HG03139 (cell line): ENCODE measurements around the gene CCDC87.
"Not testable (repeated sequence)": the region's sequence is repeated elsewhere in the genome, so short reads cannot be mapped to it uniquely, and the experiment has no call there.

Experiments
- ATAC-seq: cut with Tn5 transposase; IDR thresholded peaks from one replicate; pipeline ENCODE4 v1.9.1; 2021; ENCODE audit not compliant: unreplicated experiment

The CCDC87 gene

DNA sequence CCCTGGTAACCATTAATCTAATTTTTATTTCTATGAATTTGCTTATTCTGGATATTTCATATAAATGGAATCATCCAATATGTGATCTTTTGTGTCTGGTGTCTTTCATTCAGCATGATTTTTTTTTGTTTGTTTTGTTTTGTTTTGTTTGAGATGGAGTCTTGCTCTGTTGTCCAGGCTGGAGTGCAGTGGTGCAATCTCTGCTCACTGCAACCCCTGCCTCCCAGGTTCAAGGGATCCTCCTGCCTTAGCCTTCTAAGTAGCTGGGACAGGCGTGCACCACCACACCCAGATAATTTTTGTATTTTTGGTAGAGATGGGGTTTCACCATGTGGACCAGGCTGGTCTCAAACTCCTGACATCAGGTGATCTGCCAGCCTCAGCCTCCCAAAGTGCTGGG lies 7.4 kb downstream of the CCDC87 start:
- not testable (repeated sequence) for ATAC-seq

DNA sequence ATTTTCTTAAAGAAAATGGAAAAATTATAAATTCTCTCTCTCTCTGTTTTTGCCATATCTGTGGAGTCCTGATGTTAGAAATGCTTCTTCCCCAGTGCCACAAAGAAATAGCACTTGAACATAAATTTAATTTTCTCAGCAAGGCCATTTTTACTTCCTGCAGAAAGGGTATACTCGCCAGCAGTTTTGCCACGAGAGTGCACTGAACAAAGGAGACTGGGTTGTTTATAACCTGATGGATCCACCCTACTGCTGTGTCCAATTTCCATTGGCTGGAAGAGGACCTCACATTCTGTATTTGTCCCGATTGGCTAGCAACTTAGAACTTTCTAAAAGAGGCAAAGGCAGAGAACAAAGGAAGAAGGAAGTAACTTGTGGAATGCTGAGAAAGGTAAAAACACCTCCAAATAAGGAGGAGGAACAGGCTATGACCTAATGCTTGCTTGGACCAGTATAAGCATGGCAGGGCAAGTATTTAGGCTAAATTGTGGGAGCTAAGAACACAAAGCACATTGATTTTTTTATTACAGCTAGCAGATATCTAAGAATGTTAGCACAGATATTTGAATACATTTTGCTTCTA lies 10.2 kb downstream of the CCDC87 start:
- not testable (repeated sequence) for ATAC-seq

DNA sequence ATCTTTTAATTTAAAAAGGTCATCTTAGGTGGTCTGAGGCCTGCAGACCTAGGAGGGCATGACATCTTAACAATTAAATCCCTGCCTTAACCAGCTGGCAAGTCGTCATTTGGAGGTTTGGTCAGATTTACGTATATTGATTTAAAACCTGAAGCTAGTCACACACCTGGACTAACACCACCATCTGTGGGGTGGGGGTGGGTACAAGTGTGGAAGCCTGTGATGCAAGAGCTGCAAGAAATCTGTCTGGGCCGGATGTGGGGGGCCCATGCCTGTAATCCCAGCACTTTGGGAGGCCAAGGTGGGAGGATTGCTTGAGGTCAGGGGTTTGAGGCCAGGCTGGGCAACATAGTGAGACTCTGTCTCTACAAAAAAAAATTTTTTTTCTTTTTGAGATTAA lies 11.6 kb downstream of the CCDC87 start:
- no peak for ATAC-seq

DNA sequence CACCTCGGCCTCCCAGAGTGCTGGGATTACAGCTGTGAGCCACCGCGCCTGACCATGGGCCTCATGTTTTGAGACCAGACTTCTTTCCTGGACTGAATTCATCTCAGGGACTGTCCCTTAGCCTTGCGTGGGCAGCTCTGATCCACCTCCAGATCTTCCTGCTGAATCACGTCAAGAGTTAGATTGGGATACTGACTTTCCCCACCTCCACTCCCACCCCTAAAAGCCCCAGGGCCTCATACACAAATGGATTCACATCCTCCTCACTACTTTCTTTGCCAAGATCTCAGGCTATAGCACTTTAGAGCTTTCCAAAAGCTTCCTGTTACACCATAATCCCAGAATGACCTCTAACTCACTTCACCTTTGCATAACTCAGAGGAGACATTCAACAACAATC lies 12.1 kb downstream of the CCDC87 start:
- no peak for ATAC-seq

DNA sequence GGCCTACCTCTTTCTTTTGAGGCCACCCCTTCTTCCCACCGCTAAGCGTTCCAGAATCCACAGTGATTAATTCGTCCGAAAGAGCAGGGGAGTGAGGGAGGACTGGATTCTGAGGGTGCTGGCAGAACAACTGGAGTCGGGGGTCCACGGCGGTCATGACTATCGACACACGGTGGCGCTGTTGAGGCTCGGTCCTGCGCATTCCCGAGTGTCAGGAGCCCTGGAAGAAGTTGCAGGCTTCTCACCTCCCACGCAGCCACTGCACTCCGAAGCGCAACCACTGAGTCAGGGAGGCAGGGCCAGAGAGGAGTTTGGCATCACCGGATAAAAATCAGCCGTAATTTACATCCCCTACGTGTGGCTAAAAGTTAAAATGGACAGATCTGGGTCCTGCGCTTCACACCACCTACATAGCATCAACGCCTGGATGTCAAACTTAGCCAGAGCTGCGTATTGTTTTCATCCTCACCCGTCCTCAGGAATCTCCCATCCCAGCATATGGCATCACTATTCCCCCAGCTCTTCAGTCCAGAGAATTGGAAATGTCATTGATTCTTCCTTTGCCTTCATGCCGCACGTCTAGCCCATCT lies 13.8 kb downstream of the CCDC87 start:
- ATAC-seq: no peak

DNA sequence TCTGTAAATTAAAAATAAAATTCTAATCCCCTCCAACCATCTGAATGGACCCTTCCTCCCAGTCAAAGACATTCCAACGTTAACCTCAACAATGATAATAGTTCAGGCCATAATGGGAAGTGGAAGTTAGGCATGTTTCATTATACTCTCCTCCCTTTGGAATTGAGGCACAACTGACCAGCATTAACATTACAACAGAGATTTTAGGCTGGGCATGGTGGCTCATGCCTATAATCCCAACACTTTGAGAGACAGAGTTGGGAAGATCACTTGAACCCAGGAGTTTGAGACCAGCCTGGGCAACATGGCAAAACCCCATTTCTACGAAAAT lies 22.0 kb downstream of the CCDC87 start:
- ATAC-seq: no peak

DNA sequence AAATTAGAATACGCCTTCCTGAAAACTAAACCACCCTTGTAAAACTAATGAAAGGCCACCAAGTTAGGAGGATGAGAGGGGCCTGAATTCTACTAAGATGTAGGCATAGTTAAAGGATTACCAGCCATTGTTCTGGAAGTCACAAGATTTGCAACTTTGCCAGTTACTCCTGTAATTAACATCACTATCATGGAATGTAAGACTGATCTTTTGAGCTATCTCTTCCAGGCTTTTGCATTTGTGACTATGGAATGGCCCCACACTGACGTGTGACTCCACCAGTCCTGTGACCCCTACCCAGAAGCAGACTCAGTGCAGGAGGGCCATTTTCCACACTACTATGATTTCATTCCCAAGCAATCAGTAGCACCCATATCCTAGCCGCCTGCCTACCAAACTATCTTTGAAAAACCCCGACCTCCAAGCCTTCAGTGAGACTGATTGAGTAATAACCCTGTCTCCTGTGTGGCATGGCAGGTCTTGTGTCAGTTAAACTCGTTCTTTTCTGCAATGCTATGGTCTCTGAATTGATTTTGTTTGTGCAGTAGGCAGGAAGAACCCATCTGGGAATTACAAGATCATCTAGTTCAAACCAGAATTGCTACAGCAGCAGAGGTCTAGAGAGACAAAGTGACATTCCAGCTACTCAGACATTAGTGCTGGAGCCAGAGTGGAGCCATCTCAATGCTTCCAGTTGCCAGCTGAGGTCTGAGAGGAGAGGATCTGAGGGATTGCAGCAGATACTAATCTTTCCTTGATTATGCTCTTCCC lies 22.6 kb downstream of the CCDC87 start:
- ATAC-seq: no peak

DNA sequence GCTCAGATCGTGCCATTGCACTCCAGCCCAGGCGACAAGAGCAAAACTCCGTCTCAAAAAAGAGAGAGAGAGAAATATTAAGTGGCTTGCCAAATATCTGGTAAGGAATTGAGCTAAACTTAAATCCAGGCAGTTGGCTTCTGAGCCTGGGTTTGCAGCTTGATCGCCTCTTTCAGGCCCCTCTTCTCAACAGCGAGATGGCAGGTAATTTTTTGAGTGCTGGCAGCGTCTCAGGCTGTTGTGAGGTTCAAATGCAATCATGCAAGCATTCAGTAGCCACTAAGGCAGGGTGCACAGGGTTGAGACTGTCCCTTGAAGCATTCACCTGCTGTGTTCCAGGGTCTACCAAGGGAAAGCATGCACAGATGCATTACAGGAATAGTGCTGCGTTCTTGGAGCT lies 23.8 kb downstream of the CCDC87 start:
- ATAC-seq: no peak

DNA sequence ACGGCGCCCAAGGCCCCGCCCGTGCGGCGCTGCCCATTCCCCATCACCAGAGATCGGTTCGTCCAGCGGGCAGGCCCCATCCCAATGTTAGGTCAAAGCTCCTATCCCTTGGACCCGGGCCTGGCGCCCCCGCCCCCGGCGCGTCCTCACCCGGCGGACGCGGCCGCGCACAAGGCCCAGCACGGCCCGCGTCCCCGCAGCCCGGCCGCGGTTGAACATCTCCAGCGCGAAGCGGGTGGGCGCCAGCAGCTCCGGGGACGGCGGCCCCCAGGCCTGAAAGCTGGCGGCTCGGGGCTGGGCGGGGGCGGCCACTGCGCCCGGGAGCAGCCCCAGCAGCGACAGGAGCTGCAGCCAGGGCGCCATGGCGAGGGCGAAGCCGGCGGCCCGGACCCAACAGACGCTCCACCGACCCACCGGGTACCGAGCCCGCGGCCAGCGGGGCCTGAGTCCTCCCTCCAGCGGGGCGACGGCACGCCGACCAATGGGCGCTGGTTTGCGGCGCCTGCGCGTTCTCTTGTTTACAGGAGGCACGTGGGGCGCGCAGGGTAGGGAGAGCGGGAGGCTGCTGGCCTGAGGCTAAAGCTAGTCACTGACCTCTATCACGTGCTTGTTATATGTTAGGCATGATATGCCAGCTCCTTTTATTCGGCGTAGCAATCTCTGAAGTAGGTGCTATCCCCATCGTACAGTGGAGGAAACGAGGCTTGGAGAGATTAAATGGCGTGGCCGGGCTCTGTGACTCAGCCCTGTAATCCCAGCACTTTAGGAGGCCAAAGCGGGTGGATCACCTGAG lies 24.5 kb downstream of the CCDC87 start, which contains the start of gene CTSF:
CTSF (minus strand) TSS at position 483 of the 793 bp plus-strand sequence; CDS start at position 363, 120 bp downstream.
- ATAC-seq: no peak

DNA sequence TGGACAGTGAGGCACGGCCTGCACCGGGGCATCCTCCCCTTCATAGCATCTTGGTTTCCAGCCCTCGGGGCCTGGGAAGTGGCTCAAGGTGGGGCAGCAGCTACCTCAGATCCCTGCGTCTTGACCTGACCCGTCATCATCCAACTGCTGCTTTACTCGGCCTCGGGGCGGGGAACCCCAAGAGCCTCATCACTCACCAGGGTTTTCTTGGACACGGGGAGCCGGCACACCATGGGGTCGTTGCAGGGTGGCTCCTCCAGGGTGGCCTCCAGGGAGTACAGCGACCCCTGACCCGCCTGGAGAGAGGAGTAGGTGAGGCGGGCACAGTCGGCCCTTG lies 25.1 kb downstream of the CCDC87 start:
- ATAC-seq: no peak

DNA sequence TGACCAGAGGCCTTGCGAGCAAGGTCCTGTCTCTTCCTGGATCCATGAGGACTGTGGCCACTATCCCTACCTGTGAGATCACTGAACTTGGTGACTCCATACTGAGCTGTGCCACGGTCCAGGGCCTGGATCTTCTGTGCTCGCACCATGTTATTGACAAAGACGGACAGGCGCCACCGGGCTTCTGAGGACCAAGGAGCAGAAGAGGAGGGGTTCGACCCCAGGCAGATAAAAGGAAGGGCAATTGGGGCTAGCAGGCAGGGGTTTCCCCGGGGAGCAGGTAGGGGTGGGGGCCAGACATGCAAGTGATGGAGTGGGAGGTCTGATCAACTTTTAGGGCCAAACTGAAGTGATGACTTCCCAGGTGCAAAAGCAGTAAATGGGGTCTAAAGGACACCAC lies 26.6 kb downstream of the CCDC87 start:
- ATAC-seq: no peak

DNA sequence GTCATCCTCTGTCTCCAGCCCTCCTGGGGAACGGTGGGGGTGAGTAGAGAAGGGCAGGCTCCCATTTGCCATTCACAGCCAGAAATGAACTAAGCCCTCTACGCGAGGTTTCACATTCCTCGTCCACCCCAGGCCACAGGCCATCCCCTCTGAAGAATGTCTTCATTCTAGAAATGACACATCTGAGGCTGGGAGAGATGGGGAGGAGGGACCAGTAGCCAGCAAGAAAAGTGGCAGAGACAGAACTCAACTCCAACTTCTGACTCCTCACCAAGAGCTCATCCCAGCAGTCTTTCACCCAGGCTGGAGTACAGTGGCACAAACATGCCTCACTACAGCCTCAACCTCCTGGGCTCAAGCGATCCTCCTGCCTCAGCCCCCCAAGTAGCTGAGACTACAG lies 27.9 kb downstream of the CCDC87 start:
- ATAC-seq: no peak

DNA sequence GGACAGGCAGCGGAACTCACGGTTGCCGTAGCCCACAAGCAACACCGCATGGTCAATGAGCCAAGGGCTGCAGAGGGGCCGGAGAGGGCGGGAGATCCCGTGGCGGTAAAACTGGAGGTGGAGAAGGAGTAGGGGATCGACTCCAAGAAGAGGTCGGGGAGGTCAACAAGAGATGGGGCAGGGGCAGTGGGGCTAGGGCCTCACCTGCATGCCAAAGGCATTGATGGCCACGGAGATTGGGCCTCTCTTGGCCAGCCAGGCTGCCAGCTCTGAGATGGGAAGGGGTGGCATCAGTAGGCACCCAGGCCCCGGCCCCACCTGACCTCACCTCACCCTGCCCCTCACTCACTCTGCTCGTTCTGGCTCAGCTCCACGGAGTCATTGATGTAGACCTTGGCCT lies 28.3 kb downstream of the CCDC87 start:
- ATAC-seq: no peak

DNA sequence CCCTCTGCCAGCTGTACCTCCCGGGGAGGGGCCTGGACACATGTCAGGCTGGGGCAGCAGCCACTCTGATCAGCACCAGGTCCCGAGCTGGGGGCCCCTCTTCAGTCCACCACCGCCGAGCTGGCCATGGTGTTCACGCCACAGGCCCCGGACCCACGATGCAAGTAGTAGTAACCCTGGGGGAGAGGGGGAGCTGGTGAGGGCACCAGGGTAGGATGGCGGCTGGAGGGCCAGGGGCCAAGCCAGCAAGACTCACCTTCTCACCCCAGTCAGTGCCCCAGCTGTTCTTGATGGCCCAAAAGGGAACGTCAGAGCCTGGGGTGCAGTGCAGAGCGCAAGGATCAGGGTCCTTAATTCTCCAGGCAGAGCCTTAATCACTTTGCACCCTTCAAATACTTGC lies 29.0 kb downstream of the CCDC87 start:
- no peak for ATAC-seq

DNA sequence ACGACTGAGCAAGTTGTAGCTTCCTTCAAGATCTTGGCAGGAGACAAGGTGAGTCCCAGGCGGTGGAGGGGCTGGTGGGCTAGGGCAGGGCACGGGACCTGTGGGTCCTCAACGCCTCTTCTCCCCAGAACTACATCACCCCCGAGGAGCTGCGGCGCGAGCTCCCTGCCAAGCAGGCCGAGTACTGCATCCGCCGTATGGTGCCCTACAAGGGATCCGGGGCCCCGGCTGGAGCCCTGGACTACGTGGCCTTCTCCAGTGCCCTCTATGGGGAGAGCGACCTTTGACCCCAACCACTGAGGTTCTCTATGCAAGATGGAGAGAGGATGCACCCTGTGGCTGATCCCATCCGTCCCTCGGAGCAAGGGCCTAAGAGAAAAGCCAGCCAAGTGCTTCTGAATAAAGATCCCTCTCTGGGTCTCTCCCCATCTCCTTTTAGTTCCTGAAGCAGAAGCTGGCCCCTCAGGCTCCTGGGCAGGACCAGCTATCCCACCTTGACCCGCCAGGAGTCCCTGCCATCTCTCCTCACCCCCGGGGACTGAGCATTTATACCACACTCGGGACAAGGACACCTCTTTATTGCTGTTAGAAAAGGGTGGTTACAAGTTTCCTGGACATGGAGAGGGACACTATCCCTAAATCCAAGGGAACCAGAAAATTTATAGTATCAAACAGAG lies 29.8 kb downstream of the CCDC87 start:
- ATAC-seq: no peak

DNA sequence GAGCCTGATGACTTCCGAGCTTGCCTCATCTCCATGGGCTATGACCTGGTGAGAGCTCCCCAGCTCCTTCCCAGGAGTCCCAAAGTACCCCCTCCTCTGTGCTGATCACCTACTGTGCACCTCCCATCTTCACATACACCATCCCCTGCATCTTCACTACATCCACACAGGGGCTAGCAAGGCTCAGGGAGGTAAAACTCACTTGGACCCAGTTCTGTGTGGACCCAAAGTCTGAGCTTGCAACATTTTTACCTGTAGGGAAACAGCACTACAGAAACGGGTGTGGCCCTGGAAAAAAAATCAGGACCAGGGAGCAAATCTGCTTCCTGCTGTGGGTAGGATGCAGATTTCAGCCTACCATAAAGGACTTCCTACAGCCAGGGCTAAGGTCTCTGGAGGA lies 30.6 kb downstream of the CCDC87 start:
- ATAC-seq: no peak

DNA sequence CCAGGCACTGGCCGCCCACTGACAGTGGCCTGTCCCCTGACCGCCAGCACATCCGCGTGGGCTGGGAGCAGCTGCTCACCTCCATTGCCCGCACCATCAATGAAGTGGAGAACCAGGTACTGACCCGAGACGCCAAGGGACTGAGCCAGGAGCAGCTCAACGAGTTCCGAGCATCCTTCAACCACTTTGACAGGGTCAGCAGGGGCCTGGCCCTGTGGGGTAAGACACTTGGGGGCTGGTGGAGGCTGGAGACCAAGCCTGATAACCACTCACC lies 31.0 kb downstream of the CCDC87 start:
- ATAC-seq: no peak

DNA sequence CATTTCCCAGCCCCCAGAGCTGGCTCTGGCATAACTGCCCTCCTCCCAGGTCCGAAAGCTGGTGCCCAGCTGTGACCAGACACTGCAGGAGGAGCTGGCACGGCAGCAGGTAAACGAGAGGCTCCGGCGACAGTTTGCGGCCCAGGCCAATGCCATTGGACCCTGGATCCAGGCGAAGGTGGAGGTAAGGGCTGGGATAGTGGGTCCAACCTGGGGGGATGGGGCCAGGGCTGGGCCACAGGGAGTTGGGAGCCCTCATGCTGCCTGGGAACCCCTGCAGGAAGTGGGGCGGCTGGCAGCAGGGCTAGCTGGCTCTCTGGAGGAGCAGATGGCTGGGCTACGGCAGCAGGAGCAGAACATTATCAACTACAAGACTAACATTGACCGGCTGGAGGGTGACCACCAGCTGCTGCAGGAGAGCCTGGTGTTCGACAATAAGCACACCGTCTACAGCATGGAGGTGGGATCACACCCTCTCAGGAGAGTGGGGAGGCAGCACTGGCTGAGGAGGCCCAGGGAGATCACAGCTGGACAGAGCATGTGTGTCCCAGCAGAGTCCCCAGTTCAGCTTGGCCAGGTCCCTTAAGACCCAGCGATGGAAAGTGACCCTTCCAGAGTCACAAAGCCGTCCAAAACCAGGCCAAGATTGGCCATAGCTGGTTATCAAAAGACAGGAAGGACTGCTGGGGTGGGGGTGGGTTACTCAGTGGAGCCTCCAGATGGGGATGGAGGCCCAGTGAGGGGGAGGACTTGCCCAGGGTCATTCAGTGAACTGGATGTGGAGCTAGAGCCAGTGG lies 31.5 kb downstream of the CCDC87 start:
- no peak for ATAC-seq

DNA sequence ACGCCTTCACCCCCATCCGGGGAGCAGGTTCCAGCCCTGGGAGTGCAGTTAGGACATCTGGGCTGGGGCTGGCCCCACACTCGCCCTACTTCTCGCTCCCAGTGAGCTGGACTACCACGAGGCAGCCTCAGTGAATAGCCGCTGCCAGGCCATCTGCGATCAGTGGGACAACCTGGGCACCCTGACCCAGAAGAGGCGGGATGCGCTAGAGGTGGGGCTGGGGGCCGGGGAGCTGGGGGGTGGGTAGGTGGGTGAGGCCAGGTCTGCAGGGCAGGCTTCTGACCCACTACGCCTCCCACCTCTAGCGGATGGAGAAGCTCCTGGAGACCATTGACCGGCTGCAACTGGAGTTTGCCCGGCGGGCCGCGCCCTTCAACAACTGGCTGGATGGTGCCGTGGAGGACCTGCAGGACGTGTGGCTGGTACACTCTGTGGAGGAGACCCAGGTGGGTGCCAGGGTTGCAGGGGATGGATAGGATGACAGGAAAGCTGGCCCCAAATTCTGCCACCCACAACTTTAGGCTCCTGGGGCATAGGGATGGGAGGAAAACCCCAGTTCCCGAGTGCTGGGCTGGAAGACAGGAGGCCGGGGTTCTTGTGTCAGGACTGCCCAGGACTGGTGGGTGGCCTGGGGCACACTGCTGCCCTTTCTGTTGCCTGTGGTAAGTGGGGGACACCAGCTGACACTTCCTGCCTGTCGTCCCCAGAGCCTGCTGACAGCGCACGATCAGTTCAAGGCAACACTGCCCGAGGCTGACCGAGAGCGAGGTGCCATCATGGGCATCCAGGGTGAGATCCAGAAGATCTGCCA lies 32.8 kb downstream of the CCDC87 start:
- no peak for ATAC-seq
